H1 (cell line): ENCODE data around the gene GLB1L2. TPM values are rescaled to one million over a fixed set of nuclear protein-coding genes. Genes with fewer than 3 reads are reported as not detected.

Source experiments
- CTCF ChIA-PET: fragments of 300-600 bp; sonication (Branson Sonifier 250); formaldehyde crosslinking; loops from one replicate; lab custom pipeline; 2021; ENCODE audit not compliant: partially characterized antibody; lab: Charles Lee
- POLR2A ChIA-PET: fragments of 300-600 bp; sonication (Branson Sonifier 250); formaldehyde crosslinking; loops from one replicate; lab custom pipeline; 2021; ENCODE audit warnings: inconsistent platforms; ENCODE audit not compliant: partially characterized antibody; lab: Charles Lee
- DNase-seq, 2 experiments: peaks; one replicate each; pipeline versions ENCODE4 v3.0.0 to v3.0.0-alpha.2; 2010 to 2022; ENCODE audit warnings: low spot score in 2 of 2, low read depth in 1 of 2, mixed read lengths in 1 of 2
- FAIRE-seq: peaks from 2 replicates; lab custom pipeline; 2011; peaks lifted over from hg19 to GRCh38; lab: Jason Lieb, UNC
- H2AFZ ChIP-seq: 2 replicates; pipeline ENCODE4 v1.8.1; 2012; ENCODE audit warnings: low read length, inconsistent platforms
- H2AK5ac ChIP-seq: 2 replicates; pipeline ENCODE4 v1.6.1; 2013; ENCODE audit warnings: low read depth, low read length
- H2BK120ac ChIP-seq: replicated peaks from 2 replicates; pipeline ENCODE3; 2013; ENCODE audit warnings: low read depth, low read length, inconsistent platforms
- H2BK12ac ChIP-seq: 2 replicates; pipeline ENCODE4 v1.6.1; 2013; ENCODE audit warnings: low read depth, low read length
- H2BK15ac ChIP-seq: 2 replicates; pipeline ENCODE4 v1.6.1; 2013; ENCODE audit warnings: low read length
- H2BK20ac ChIP-seq: 2 replicates; pipeline ENCODE4 v1.6.1; 2013; ENCODE audit warnings: low read length
- H2BK5ac ChIP-seq: 2 replicates; pipeline ENCODE4 v1.6.1; 2013; ENCODE audit warnings: low read depth, low read length
- H3K14ac ChIP-seq: 2 replicates; pipeline ENCODE4 v1.6.1; 2013; ENCODE audit warnings: inconsistent platforms; ENCODE audit not compliant: insufficient read length
- H3K18ac ChIP-seq: 2 replicates; pipeline ENCODE4 v1.6.1; 2013; ENCODE audit warnings: low read length; ENCODE audit errors: extremely low read depth
- H3K23ac ChIP-seq: 2 replicates; pipeline ENCODE4 v1.6.1; 2013; ENCODE audit warnings: inconsistent platforms; ENCODE audit not compliant: insufficient read length
- H3K23me2 ChIP-seq: 2 replicates; pipeline ENCODE4 v1.6.1; 2013; ENCODE audit warnings: low read depth, low read length
- H3K27ac ChIP-seq: 2 replicates; pipeline ENCODE4 v1.6.1; 2011; ENCODE audit warnings: low read depth, low read length, inconsistent platforms
- H3K27me3 ChIP-seq, 4 experiments: replicated peaks in 1 of 4; 1 replicate in 1 of 4; 2 replicates in 3 of 4; pipeline versions ENCODE4 v1.6.1 to v1.8.1; 2011 to 2013; ENCODE audit warnings: low read length in 3 of 4, mild to moderate bottlenecking in 3 of 4, inconsistent platforms in 2 of 4, mixed read lengths in 2 of 4, moderate library complexity in 1 of 4; ENCODE audit not compliant: control insufficient read depth in 3 of 4, insufficient read depth in 3 of 4; ENCODE audit errors: extremely low read depth in 1 of 4
- H3K36me3 ChIP-seq, 4 experiments: 2 replicates each; pipeline versions ENCODE4 v1.6.1 to v1.8.1; 2011 to 2013; ENCODE audit warnings: mild to moderate bottlenecking in 4 of 4, low read length in 3 of 4, moderate library complexity in 2 of 4, control low read depth in 1 of 4, inconsistent platforms in 1 of 4; ENCODE audit not compliant: insufficient read depth in 4 of 4, control insufficient read depth in 2 of 4
- H3K4ac ChIP-seq: replicated peaks from 2 replicates; pipeline ENCODE3; 2013; ENCODE audit warnings: low read length, low read depth, mixed read lengths, inconsistent platforms; ENCODE audit not compliant: insufficient read length
- H3K4me1 ChIP-seq, 4 experiments: replicated peaks in 1 of 4; 1 replicate in 1 of 4; 2 replicates in 3 of 4; pipeline versions ENCODE4 v1.6.1 to v1.8.1; 2011 to 2013; ENCODE audit warnings: low read length in 3 of 4, inconsistent platforms in 2 of 4, mixed read lengths in 1 of 4; ENCODE audit not compliant: insufficient read depth in 4 of 4, control insufficient read depth in 3 of 4
- H3K4me2 ChIP-seq, 2 experiments: 2 replicates each; pipeline versions ENCODE4 v1.6.1 to v1.8.1; 2011 to 2013; ENCODE audit warnings: low read depth in 2 of 2, low read length in 2 of 2, control low read depth in 1 of 2, inconsistent platforms in 1 of 2, mild to moderate bottlenecking in 1 of 2; ENCODE audit not compliant: insufficient read depth in 1 of 2
- H3K4me3 ChIP-seq, 4 experiments: fragments of 200-600, 300-600 bp in 1 of 4; sonication (generic), shearing (Covaris generic), sonication (Bioruptor Twin) in 1 of 4; 2 replicates each; pipeline versions ENCODE4 v1.5.1 to v1.8.1; 2011 to 2016; ENCODE audit warnings: low read length in 4 of 4, low read depth in 3 of 4, control low read depth in 2 of 4, inconsistent platforms in 2 of 4, mild to moderate bottlenecking in 2 of 4, mixed read lengths in 1 of 4, moderate library complexity in 1 of 4; ENCODE audit not compliant: insufficient read depth in 2 of 4; ENCODE audit errors: extremely low read depth in 1 of 4
- H3K56ac ChIP-seq: replicated peaks from 2 replicates; pipeline ENCODE3; 2013; ENCODE audit warnings: low read depth, mild to moderate bottlenecking, mixed read lengths, low read length, inconsistent platforms; ENCODE audit not compliant: insufficient read length
- H3K79me1 ChIP-seq: 2 replicates; pipeline ENCODE4 v1.6.1; 2013; ENCODE audit warnings: low read depth, low read length, control low read depth
- H3K79me2 ChIP-seq, 2 experiments: 2 replicates each; pipeline versions ENCODE4 v1.6.1 to v1.8.1; 2012 to 2013; ENCODE audit warnings: low read length in 2 of 2, mild to moderate bottlenecking in 2 of 2, inconsistent platforms in 1 of 2; ENCODE audit not compliant: insufficient read depth in 2 of 2, control insufficient read depth in 1 of 2
- H3K9ac ChIP-seq, 4 experiments: replicated peaks in 1 of 4; 1 replicate in 1 of 4; 2 replicates in 3 of 4; pipeline versions ENCODE4 v1.6.1 to v1.8.1; 2011 to 2013; ENCODE audit warnings: low read depth in 3 of 4, low read length in 3 of 4, control low read depth in 2 of 4, mild to moderate bottlenecking in 2 of 4, moderate library complexity in 2 of 4, inconsistent platforms in 1 of 4; ENCODE audit errors: extremely low read depth in 1 of 4
- H3K9me3 ChIP-seq, 2 experiments: 2 replicates each; pipeline versions ENCODE4 v1.6.1 to v1.8.1; 2012 to 2013; ENCODE audit warnings: mild to moderate bottlenecking in 2 of 2, moderate library complexity in 2 of 2, control low read depth in 1 of 2, inconsistent platforms in 1 of 2, low read depth in 1 of 2, low read length in 1 of 2, mixed read lengths in 1 of 2; ENCODE audit not compliant: insufficient read depth in 2 of 2
- H4K20me1 ChIP-seq, 2 experiments: replicated peaks in 1 of 2; 2 replicates each; pipeline versions ENCODE3 to v1.8.1; 2011 to 2013; ENCODE audit warnings: inconsistent platforms in 2 of 2, low read length in 2 of 2, mild to moderate bottlenecking in 1 of 2; ENCODE audit not compliant: insufficient read depth in 2 of 2, control insufficient read depth in 1 of 2
- H4K5ac ChIP-seq: 2 replicates; pipeline ENCODE4 v1.6.1; 2013; ENCODE audit warnings: low read length, low read depth, mixed read lengths, inconsistent platforms; ENCODE audit not compliant: insufficient read length
- H4K8ac ChIP-seq: 2 replicates; pipeline ENCODE4 v1.8.0; 2013; ENCODE audit warnings: mild to moderate bottlenecking, moderate library complexity, low read length, inconsistent platforms; ENCODE audit not compliant: insufficient read depth; ENCODE audit errors: extremely low read depth
- H4K91ac ChIP-seq: replicated peaks from 2 replicates; pipeline ENCODE3; 2013; ENCODE audit warnings: low read length, mixed read lengths, inconsistent platforms; ENCODE audit not compliant: insufficient read length
- BACH1 ChIP-seq: IDR thresholded peaks from 2 replicates; pipeline ENCODE4 v1.6.1; 2012; ENCODE audit warnings: low read length, improper control_type of control experiment
- FOSL1 ChIP-seq: IDR thresholded peaks from 2 replicates; pipeline ENCODE4 v1.6.1; 2011; ENCODE audit warnings: mild to moderate bottlenecking, low read depth, low read length, moderate library complexity; ENCODE audit not compliant: insufficient read depth
- HDAC2 ChIP-seq, 2 experiments: fragments of 300-600 bp in 1 of 2; sonication (generic) in 1 of 2; IDR thresholded peaks; 2 replicates each; pipeline ENCODE4 v1.6.1; 2011 to 2012; ENCODE audit warnings: low read depth in 2 of 2, low read length in 2 of 2, mild to moderate bottlenecking in 2 of 2, moderate library complexity in 2 of 2, borderline replicate concordance in 1 of 2, inconsistent platforms in 1 of 2
- SP2 ChIP-seq: IDR thresholded peaks from 2 replicates; pipeline ENCODE4 v1.6.1; 2012; ENCODE audit warnings: mild to moderate bottlenecking, low read length, inconsistent platforms
- SP4 ChIP-seq: IDR thresholded peaks from 2 replicates; pipeline ENCODE4 v1.6.1; 2012; ENCODE audit warnings: low read length, inconsistent platforms
- YY1 ChIP-seq: IDR thresholded peaks from 2 replicates; pipeline ENCODE4 v1.6.1; 2011; ENCODE audit warnings: low read depth, mild to moderate bottlenecking, low read length
- WGBS, 2 experiments: shearing (Covaris generic) in 1 of 2; methylation state at CpG; one replicate each; pipeline versions ENCODE4 v1.1.6 to v1.1.7; 2013 to 2015; ENCODE audit warnings: low lambda C conversion rate in 2 of 2, mixed read lengths in 2 of 2, inconsistent platforms in 1 of 2, low coverage in 1 of 2, missing lambda C conversion rate in 1 of 2; ENCODE audit not compliant: insufficient replicate concordance in 2 of 2, insufficient coverage in 1 of 2, insufficient read length in 1 of 2; ENCODE audit errors: extremely low coverage in 1 of 2, missing lambda C conversion rate in 1 of 2; 5-methylcytosine and 5-hydroxymethylcytosine counted together
- polyA plus RNA-seq, 7 experiments: library from polyadenylated mRNA; depleted of rRNA in 3 of 7; stranded (reverse) in 5 of 7; unstranded in 2 of 7; fragments of >200 nt in 5 of 7; fragments of 200-250 nt in 2 of 7; gene quantifications; 1 replicate in 5 of 7; 2 replicates in 1 of 7; 4 replicates in 1 of 7; pipeline versions ENCODE4 v1.2.1 to v1.2.3, GENCODE V29; 2011 to 2013; ENCODE audit warnings: missing spikeins in 2 of 7, mixed read lengths in 2 of 7
- total RNA-seq: library from RNA; stranded (reverse); fragmentation: NEBNext Ultra II Directional; extraction: Animal tissue kit (Norgen Biotek cat#: 25700); gene quantifications from 2 replicates; pipeline ENCODE4 v1.2.1, GENCODE V29; 2021
- TF ChIP-seq, protein P1 (sequence below): IDR thresholded peaks from 2 replicates; pipeline ENCODE4 v1.6.1; 2011; ENCODE audit warnings: low read depth, mild to moderate bottlenecking, low read length; ENCODE audit not compliant: insufficient read depth

The GLB1L2 gene
- total and polyA plus RNA-seq, 2 of the 8 experiments (the other 6 are each of a cell fraction or from before 2014, with no cell fraction given) = 4.4 to 7.9 TPM

DNA sequence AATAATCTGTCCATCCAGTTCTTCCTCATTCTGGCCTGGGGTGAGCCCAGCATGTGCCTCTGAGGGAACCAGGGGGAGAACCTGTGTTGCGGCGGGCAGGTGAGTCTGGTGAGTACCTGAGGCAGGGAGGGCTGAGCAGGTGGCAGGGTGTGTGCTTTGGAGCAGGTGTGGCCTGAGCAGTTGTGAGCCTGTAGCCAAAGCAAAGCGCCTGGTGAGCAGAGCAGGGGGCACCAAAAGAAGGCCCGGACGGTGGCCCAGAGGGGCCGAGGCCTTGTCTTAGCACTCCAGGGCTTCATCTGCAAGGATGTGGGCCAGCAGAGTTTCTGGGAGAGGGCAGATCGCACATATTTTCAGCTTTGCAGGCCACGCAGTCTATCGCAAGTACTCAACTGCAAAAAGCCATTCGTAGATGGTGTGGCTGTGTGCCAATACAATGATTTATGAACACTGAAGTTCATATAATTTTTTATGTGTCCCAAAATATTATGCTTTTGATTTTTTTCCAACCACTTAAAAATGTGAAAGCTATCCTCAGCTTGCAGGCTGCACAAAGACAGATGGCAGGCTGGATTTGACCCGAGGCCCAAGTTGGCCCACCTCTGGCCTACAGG is 8.7 kb downstream of the GLB1L2 start:
- no peak overlapping the region for H2AFZ ChIP-seq
- H4K5ac ChIP-seq = no peak overlapping the region
- H3K4me2 ChIP-seq = no peak overlapping the region
- H2BK12ac ChIP-seq = no peak overlapping the region
- CTCF ChIA-PET = interaction anchor here (1.2 kb wide), 1 partner anchor 79 kb away, joined by 4 read pairs; no protein-coding TSS in a partner anchor
- no peak overlapping the region for H2BK20ac ChIP-seq
- no peak overlapping the region for H4K8ac ChIP-seq
- H4K20me1 ChIP-seq = no peaks in the 10 kb centered on the region
- no peak overlapping the region for H3K56ac ChIP-seq
- 94% methylated on average over 11 of the region's 11 CpGs; no CpG with 5 or more reads in 1 of the 2 experiments for WGBS, 2 experiments
- POLR2A ChIA-PET = no interaction called here
- no peak overlapping the region for H3K14ac ChIP-seq
- DNase-seq = no peak
- H3K9ac ChIP-seq = no peak overlapping the region
- no peak overlapping the region for H3K23ac ChIP-seq
- H3K79me2 ChIP-seq = no peaks in the 10 kb centered on the region
- no peak for FAIRE-seq
- no peaks in the 10 kb centered on the region for H3K23me2 ChIP-seq
- no peaks in the 10 kb centered on the region for H3K79me1 ChIP-seq
- H2BK120ac ChIP-seq = no peak overlapping the region
- H2BK5ac ChIP-seq = no peak overlapping the region
- H4K91ac ChIP-seq = no peak overlapping the region
- H3K4me3 ChIP-seq = no peak overlapping the region
- H3K36me3 ChIP-seq = no peaks in the 10 kb centered on the region
- H3K9me3 ChIP-seq = no peaks in the 10 kb centered on the region
- H3K18ac ChIP-seq = no peak overlapping the region
- no peaks in the 10 kb centered on the region; a peak in 1 of 7 replicates for H3K27me3 ChIP-seq
- TF ChIP-seq BACH1 = no peak
- TF ChIP-seq HDAC2 (IDR thresholded peaks at IDR 0.05; ENCODE audit: borderline replicate concordance in 1 of 2, low read depth in 2 of 2, low read length in 2 of 2) = no peak
- TF ChIP-seq YY1 = no peak
- TF ChIP-seq SP4 = no peak
- TF ChIP-seq, protein P1, sequence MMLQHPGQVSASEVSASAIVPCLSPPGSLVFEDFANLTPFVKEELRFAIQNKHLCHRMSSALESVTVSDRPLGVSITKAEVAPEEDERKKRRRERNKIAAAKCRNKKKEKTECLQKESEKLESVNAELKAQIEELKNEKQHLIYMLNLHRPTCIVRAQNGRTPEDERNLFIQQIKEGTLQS = no peak
- TF ChIP-seq FOSL1 = no peak
- TF ChIP-seq SP2 = no peak
- no peak overlapping the region for H2AK5ac ChIP-seq
- H3K4ac ChIP-seq = no peak overlapping the region
- H3K4me1 ChIP-seq = no peaks in the 10 kb centered on the region
- H2BK15ac ChIP-seq = no peak overlapping the region
- H3K27ac ChIP-seq = no peak overlapping the region
